22Rv1 (cell line): Measurements from ENCODE around the gene NHLH1.

Source experiments
- H3K27ac ChIP-seq: fragments of 450-650 bp; 2 replicates; pipeline ENCODE4 v1.5.1; 2017
- CTCF ChIP-seq: fragments of 450-650 bp; IDR thresholded peaks from 2 replicates; pipeline ENCODE4 v1.5.1; 2017; ENCODE audit warnings: mild to moderate bottlenecking
- ZFX ChIP-seq: fragments of 450-650 bp; IDR thresholded peaks from 2 replicates; pipeline ENCODE4 v1.6.1; 2017; ENCODE audit warnings: antibody characterized with exemption, borderline replicate concordance

Gene NHLH1

GRCh38 chr1:160338580-160338979 is 28.3 kb upstream of the NHLH1 start:
- H3K27ac ChIP-seq: no peak overlapping the region
- TF ChIP-seq ZFX (no peak), CTCF (no peak)

- TF ChIP-seq CTCF: no peak
- TF ChIP-seq ZFX: no peak
- no peak overlapping the region for H3K27ac ChIP-seq
Measured at GRCh38 chr1:160340146-160340545, 26.7 kb upstream of the NHLH1 start.

GRCh38 chr1:160340866-160341265 is 26.0 kb upstream of the NHLH1 start:
- H3K27ac ChIP-seq: no peak overlapping the region
- TF ChIP-seq ZFX: no peak
- no peak for TF ChIP-seq CTCF

- H3K27ac ChIP-seq: peak overlapping the region; percentile 66
- TF ChIP-seq ZFX: no peak
- TF ChIP-seq CTCF: no peak
Measured at GRCh38 chr1:160342526-160342925, 24.3 kb upstream of the NHLH1 start.

GRCh38 chr1:160342953-160343869 is 23.7 kb upstream of the NHLH1 start, which contains the start of the genes COPA and NCSTN:
COPA (minus strand) TSS chr1:160343250; CDS start chr1:160343170, 80 bp downstream.
NCSTN (plus strand) TSS chr1:160343383; CDS start chr1:160343397, 14 bp downstream.
- H3K27ac ChIP-seq: peak within 1 kb of the TSS; percentile 66
- TF ChIP-seq ZFX (no peak), CTCF (no peak)

- no peak overlapping the region; the same call in 1 of the 2 replicates for H3K27ac ChIP-seq
- TF ChIP-seq ZFX (no peak), CTCF (no peak)
Measured at GRCh38 chr1:160344241-160344640, 22.6 kb upstream of the NHLH1 start.

- TF ChIP-seq ZFX (no peak), CTCF (no peak)
- no peak overlapping the region for H3K27ac ChIP-seq
Measured at GRCh38 chr1:160344936-160345335, 21.9 kb upstream of the NHLH1 start.
